ENCODE data around the gene U2SURP. TPM values are rescaled to one million over a fixed set of nuclear protein-coding genes. Genes with fewer than 3 reads are reported as not detected.

U2SURP gene
- total RNA-seq, 4 donors from 2014 or later, result 67.4 to 138 (median 78.8) TPM

GRCh38 chr3:143078883-143079282, 77.5 kb downstream of the U2SURP start:
- H3K4me3 ChIP-seq, result no peak overlapping the region
- no peaks in the 10 kb centered on the region for H3K27me3 ChIP-seq
- no peak for TF ChIP-seq POLR2A (IDR thresholded peaks at IDR 0.05)
- TF ChIP-seq CTCF (IDR thresholded peaks at IDR 0.05), result no peak
- no peaks in the 10 kb centered on the region for H3K36me3 ChIP-seq
- H3K9me3 ChIP-seq, result no peaks in the 10 kb centered on the region
- no peak for DNase-seq
- no peaks in the 10 kb centered on the region for H3K4me1 ChIP-seq
- no peak overlapping the region for H3K27ac ChIP-seq

GRCh38 chr3:143080196-143080595, 78.8 kb downstream of the U2SURP start:
- no peak overlapping the region for H3K27ac ChIP-seq
- H3K4me3 ChIP-seq, result no peak overlapping the region
- no peaks in the 10 kb centered on the region for H3K9me3 ChIP-seq
- no peak for DNase-seq
- no peaks in the 10 kb centered on the region for H3K27me3 ChIP-seq
- H3K36me3 ChIP-seq, result no peaks in the 10 kb centered on the region
- no peaks in the 10 kb centered on the region for H3K4me1 ChIP-seq
- TF ChIP-seq CTCF (IDR thresholded peaks at IDR 0.05) (no peak), POLR2A (IDR thresholded peaks at IDR 0.05) (no peak)

- Histone ChIP-seq H3K27me3 (no peaks in the 10 kb centered on the region), H3K4me1 (no peaks in the 10 kb centered on the region), H3K4me3 (no peak overlapping the region), H3K9me3 (no peaks in the 10 kb centered on the region), H3K27ac (no peak overlapping the region), H3K36me3 (no peaks in the 10 kb centered on the region)
- TF ChIP-seq POLR2A (IDR thresholded peaks at IDR 0.05) (no peak), CTCF (IDR thresholded peaks at IDR 0.05) (no peak)
- no peak for DNase-seq
Measured at GRCh38 chr3:143081365-143081764, 80.0 kb downstream of the U2SURP start.

DNA sequence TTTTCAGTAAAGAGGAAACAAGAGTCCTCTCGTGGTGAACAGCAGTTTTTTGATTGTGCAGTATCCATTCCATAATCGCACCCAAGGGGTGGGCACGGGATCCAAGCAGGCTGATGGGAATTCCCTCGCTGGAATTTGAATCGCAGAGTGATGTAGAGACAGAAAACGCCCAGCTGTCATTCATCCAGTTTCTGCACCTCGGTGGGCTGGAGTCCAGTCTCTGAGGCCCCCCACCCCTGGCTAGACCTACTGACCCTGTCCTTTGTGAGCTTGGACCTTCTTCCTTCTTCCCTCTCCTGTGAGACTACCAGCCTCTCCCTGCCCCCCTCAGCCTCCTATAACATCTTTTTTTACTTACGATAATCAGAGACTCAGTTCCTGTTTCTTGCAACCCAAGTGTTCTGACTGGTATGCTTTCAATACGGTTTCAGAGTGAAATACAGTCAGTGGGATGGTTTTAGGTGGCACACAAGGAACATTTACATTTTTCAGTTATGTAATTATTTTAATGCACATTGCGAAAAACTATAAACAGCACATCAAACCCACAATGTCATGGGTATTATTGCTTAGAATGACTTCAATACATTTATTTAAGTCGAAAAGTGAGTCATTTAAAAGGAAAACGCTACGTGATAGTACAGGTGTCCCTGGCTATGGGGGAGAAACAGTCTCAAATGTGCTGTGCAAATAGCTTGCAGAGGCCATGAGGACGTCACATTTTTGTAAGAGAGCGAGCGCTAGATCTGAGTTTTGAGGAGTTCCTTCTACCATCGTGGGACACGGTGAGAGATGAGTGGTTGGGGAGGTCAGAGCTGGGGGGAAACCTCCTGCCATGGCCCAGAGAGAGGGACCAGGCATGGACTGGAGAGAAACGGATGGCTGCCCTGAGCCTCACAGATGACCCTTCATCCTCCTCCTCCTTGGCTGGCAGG, 80.7 kb downstream of the U2SURP start:
- H3K27ac ChIP-seq, result peak overlapping the region in 2 of 4 donors; percentile 1 to 52
- no peaks in the 10 kb centered on the region for H3K9me3 ChIP-seq
- H3K36me3 ChIP-seq, result no peaks in the 10 kb centered on the region
- H3K27me3 ChIP-seq, result no peaks in the 10 kb centered on the region
- H3K4me1 ChIP-seq, result no peaks in the 10 kb centered on the region
- DNase-seq, result peak in 1 of 3 donors; percentile 39
- no peak overlapping the region for H3K4me3 ChIP-seq
- no peak for TF ChIP-seq CTCF (IDR thresholded peaks at IDR 0.05)
- TF ChIP-seq POLR2A (IDR thresholded peaks at IDR 0.05), result no peak

DNA sequence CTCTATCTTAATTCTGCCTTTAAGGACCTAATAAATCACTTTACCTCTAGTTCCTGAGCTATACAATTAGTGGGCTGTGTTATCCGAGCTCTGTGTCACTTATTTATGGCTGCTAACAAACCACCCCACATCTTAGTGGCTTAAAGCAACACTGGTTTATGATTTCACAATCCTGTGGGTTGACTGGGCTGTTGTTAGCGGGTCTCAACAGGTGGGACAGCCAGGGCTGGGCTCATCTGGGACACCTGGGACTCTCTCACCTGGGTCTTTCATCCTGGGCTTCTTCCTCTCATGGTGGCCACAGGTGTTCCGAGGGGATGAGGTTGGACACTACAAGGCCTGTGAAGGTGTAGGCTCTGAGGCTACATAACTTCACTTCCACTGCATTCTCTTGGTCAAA, 82.4 kb downstream of the U2SURP start:
- DNase-seq, result no peak
- Histone ChIP-seq H3K4me1 (no peaks in the 10 kb centered on the region), H3K9me3 (no peaks in the 10 kb centered on the region), H3K4me3 (no peak overlapping the region), H3K27ac (no peak overlapping the region), H3K36me3 (no peaks in the 10 kb centered on the region), H3K27me3 (no peaks in the 10 kb centered on the region)
- TF ChIP-seq CTCF (IDR thresholded peaks at IDR 0.05) (no peak), POLR2A (IDR thresholded peaks at IDR 0.05) (no peak)

Measured in Peyer's patch (tissue), 4 donors.